Measurements from ENCODE around the gene PRKCG.

Gene PRKCG

GRCh38 chr19:53882391-53883050 lies 524 bp downstream of the PRKCG start:
- Mint-ChIP-seq H3K4me3 (peak overlapping the region; percentile 79), H3K27ac (no peak overlapping the region), H3K27me3 (ENCODE audit: low read depth, poor library complexity) (peaks cover 48% of the 10 kb centered on the region), H3K9me3 (no peaks in the 10 kb centered on the region), H3K36me3 (ENCODE audit: low read depth) (no peaks in the 10 kb centered on the region), H3K4me1 (peaks cover 29% of the 10 kb centered on the region)
- no peak for DNase-seq
- TF ChIP-seq CTCF (IDR thresholded peaks at IDR 0.05) = no peak

GRCh38 chr19:53883231-53883661 lies 1.2 kb downstream of the PRKCG start:
- no peak for TF ChIP-seq CTCF (IDR thresholded peaks at IDR 0.05)
- Mint-ChIP-seq H3K27me3 (ENCODE audit: low read depth, poor library complexity) (peaks cover 51% of the 10 kb centered on the region), H3K4me1 (peaks cover 27% of the 10 kb centered on the region), H3K4me3 (peak overlapping the region; percentile 76), H3K9me3 (no peaks in the 10 kb centered on the region), H3K36me3 (ENCODE audit: low read depth) (no peaks in the 10 kb centered on the region), H3K27ac (no peak overlapping the region)
- DNase-seq = peak; percentile 40

GRCh38 chr19:53883741-53884140 lies 1.7 kb downstream of the PRKCG start:
- no peaks in the 10 kb centered on the region for H3K9me3 Mint-ChIP-seq
- H3K4me3 Mint-ChIP-seq = peak overlapping the region; percentile 76
- peaks cover 25% of the 10 kb centered on the region for H3K4me1 Mint-ChIP-seq
- DNase-seq = no peak
- no peak for TF ChIP-seq CTCF (IDR thresholded peaks at IDR 0.05)
- no peak overlapping the region for H3K27ac Mint-ChIP-seq
- H3K27me3 Mint-ChIP-seq (ENCODE audit: low read depth, poor library complexity) = peaks cover 52% of the 10 kb centered on the region
- H3K36me3 Mint-ChIP-seq (ENCODE audit: low read depth) = no peaks in the 10 kb centered on the region

- Mint-ChIP-seq H3K4me3 (peak overlapping the region; percentile 23), H3K4me1 (peaks cover 21% of the 10 kb centered on the region), H3K27me3 (ENCODE audit: low read depth, poor library complexity) (peaks cover 54% of the 10 kb centered on the region), H3K27ac (no peak overlapping the region), H3K36me3 (ENCODE audit: low read depth) (no peaks in the 10 kb centered on the region), H3K9me3 (no peaks in the 10 kb centered on the region)
- TF ChIP-seq CTCF (IDR thresholded peaks at IDR 0.05) = no peak
- no peak for DNase-seq
These were observed 2.3 kb downstream of the PRKCG start for GRCh38 chr19:53884256-53884655.

GRCh38 chr19:53885036-53885435 lies 3.0 kb downstream of the PRKCG start:
- H3K36me3 Mint-ChIP-seq (ENCODE audit: low read depth) = no peaks in the 10 kb centered on the region
- no peak overlapping the region for H3K4me3 Mint-ChIP-seq
- no peak for TF ChIP-seq CTCF (IDR thresholded peaks at IDR 0.05)
- peaks cover 21% of the 10 kb centered on the region for H3K4me1 Mint-ChIP-seq
- H3K9me3 Mint-ChIP-seq = no peaks in the 10 kb centered on the region
- no peak overlapping the region for H3K27ac Mint-ChIP-seq
- DNase-seq = no peak
- H3K27me3 Mint-ChIP-seq (ENCODE audit: low read depth, poor library complexity) = peaks cover 57% of the 10 kb centered on the region

- H3K36me3 Mint-ChIP-seq (ENCODE audit: low read depth) = no peaks in the 10 kb centered on the region
- H3K27me3 Mint-ChIP-seq (ENCODE audit: low read depth, poor library complexity) = peaks cover 42% of the 10 kb centered on the region
- no peak for DNase-seq
These were observed 10.4 kb downstream of the PRKCG start for GRCh38 chr19:53892301-53892980.

More at GRCh38 chr19:53892301-53892980, 10.4 kb downstream of the PRKCG start:
- H3K4me1 Mint-ChIP-seq = peaks cover 25% of the 10 kb centered on the region
- H3K9me3 Mint-ChIP-seq = no peaks in the 10 kb centered on the region
- no peak overlapping the region for H3K4me3 Mint-ChIP-seq
- no peak for TF ChIP-seq CTCF (IDR thresholded peaks at IDR 0.05)
- H3K27ac Mint-ChIP-seq = no peak overlapping the region
